AG20443 (cell line): Measurements from ENCODE around the gene EVI5.
"Not testable (repeated sequence)": the region's sequence is repeated elsewhere in the genome, so short reads cannot be mapped to it uniquely, and the experiment has no call there.

Source experiments
- DNase-seq: peaks from one replicate; pipeline ENCODE4 v3.0.0; 2012; ENCODE audit warnings: low spot score, mixed read lengths

EVI5 gene

GRCh38 chr1:92748138-92748537 is 36.8 kb downstream of the EVI5 start:
- peak; percentile 6 for DNase-seq

DNA sequence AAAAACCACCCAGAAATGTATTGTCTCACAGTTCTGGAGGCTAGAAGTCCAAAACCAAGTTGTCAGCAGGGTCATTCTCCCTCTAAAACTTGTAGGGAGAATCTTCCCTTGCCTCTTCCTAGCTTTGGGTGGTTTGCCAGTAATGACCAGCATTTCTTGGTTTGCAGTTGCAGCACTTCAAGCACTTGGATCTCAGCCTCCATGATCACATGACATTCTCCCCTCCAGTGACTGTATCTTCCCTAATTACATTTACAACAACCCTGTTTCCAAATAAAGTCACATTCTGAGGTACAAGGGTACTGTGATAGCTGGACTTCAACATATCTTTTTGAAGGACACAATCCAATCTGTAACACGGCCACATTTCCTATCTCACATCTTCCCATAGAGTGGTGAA is 37.2 kb downstream of the EVI5 start:
- peak; percentile 46 for DNase-seq

GRCh38 chr1:92746255-92746654 is 38.7 kb downstream of the EVI5 start:
- not testable (repeated sequence) for DNase-seq

- DNase-seq = no peak
Observed at GRCh38 chr1:92743221-92743620, 41.7 kb downstream of the EVI5 start.

- no peak for DNase-seq
Observed at GRCh38 chr1:92739669-92740524, 45.0 kb downstream of the EVI5 start.

- no peak for DNase-seq
Observed at GRCh38 chr1:92736395-92736794, 48.5 kb downstream of the EVI5 start.

DNA sequence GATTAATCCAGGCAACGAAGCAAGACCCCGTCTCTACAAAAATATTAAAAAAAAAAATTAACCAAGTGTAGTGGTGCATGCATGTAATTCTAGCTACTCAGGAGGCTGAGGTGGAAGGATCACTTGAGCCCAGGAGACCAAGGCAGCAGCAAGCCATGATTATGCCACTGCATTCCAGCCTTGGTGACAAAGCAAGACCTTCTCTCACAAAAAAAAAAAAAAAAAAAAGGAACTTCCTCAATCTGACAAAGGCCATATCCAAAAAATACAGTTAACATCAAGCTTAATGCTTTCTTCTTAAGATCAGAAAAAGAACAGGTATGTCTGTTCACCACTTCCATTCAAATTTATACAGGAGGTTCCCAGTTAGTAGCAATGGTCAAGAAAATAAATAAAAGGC is 54.4 kb downstream of the EVI5 start:
- no peak for DNase-seq

GRCh38 chr1:92728697-92729096 is 56.2 kb downstream of the EVI5 start:
- no peak for DNase-seq

DNA sequence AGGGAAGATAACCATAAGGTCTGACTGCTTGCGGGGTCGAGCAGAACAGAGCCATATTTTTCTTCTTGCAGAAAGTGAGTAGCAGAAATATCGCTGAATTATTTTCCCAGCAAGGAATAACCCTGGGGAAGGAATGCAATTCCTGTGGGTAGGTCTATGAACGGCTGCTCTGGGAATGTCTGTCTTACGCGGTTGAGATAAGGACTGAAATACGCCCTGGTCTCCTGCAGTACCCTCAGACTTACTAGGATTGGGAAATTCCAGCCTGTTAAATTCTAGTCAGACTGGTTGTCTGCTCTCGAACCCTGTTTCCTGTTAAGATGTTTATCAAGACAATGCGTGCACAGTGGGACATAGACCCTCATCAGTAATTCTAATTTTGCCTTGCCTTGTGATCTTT is 61.2 kb downstream of the EVI5 start:
- DNase-seq = not testable (repeated sequence)

DNA sequence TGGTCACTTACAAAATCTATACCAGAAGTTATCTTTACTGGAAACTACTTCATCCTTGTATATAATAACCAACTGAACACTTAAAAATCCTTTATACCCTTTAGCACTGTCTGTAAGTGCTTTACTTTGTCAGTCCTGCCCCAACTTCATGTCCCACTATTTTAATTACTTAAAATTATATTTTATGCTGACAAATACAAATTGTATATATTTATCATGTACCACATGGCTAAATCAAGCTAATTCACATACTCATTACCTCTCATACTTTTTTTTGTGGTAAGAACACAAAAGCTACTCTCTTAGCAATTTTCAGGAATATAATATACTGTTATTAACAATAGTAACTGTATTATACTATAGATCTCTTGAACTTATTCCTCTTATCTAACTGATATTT is 63.0 kb downstream of the EVI5 start:
- DNase-seq = no peak

DNA sequence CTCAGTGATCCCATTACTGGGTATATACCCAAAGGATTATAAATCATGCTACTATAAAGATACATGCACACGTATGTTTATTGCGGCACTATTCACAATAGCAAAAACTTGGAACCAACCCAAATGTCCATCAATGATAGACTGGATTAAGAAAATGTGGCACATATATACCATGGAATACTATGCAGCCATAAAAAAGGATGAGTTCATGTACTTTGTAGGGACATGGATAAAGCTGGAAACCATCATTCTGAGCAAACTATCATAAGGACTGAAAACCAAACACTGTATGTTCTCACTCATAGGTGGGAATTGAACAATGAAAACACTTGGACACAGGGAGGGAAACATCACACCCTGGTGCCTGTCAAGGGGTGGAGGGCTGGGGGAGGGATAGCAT is 63.8 kb downstream of the EVI5 start:
- DNase-seq = not testable (repeated sequence)

DNA sequence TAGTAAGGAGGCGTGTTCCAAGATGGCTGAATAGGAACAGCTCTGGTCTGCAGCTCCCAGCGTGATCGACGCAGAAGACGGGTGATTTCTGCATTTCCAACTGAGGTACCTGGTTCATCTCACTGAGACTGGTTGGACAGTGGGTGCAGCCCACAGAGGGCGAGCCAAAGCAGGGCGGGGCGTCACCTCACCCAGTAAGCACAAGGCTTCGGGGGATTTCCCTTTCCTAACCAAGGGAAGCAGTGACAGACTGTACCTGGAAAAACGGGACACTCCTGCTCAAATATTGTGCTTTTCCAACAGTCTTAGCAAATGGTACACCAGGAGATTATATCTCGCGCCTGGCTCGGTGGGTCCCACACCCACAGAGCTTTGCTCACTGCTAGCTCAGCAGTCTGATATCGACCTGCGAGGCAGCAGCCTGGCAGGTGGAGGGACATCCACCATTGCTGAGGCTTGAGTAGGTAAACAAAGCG is 69.4 kb downstream of the EVI5 start:
- not testable (repeated sequence) for DNase-seq

DNA sequence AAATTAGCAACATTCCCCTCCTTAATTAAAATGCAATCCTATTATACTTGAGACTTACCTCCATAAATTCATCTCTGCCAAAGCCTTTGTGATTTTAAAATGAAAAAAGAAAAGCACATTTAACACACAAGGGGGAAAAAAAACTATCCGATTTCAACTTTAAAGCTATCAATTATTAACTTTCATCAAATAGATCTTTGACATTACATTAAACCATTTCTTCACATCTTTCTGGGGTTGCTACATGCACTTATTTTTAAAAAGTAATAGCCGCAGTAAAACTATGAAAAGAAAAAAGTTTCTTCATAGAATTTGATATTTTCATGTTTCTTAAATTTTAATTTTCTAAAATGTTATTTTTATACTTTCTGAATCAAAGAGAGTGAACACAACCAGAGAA is 71.0 kb downstream of the EVI5 start:
- no peak for DNase-seq

- no peak for DNase-seq
Observed at GRCh38 chr1:92711473-92712165, 73.3 kb downstream of the EVI5 start.

DNA sequence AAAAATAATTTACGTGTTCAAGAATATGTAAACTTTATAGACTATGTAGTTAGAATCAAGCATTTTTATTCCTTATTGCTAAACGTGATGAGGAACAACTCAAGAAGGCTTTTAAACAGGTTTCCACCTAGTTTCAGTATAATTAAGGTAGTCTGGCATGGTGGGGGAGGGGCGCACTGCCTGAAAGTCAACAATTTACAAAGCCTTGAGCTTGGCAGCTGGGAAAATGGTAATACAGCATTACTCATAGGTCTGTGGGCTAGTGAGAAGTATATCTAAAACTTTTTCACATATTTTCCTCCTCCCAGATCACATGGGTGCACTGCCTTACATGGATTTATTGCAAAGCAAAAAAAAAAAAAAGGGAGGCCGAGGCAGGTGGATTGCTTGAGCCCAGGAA is 75.2 kb downstream of the EVI5 start:
- DNase-seq = peak; percentile 29

- DNase-seq = no peak
Observed at GRCh38 chr1:92708368-92708950, 76.4 kb downstream of the EVI5 start.

- no peak for DNase-seq
Observed at GRCh38 chr1:92707709-92708108, 77.2 kb downstream of the EVI5 start.

GRCh38 chr1:92707292-92707691 is 77.6 kb downstream of the EVI5 start:
- DNase-seq = no peak

DNA sequence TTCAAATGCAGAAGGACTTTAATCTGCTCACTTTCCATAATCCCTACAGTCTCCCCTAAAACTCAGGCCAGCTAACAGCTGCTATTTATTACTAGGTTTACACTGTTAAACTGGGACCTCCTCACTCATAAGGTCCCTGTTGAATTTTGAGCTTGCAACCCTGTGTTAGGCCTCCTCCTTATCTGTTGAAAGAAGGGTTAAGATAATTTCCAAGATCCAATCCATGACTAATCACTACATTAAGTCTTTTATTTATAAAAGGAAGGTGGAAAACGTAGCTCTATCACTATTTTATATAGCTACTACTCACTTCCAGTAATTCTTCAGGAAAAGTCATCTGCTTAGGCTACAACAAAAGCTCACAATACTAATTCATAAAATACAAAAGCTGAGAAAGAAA is 79.5 kb downstream of the EVI5 start:
- no peak for DNase-seq

DNA sequence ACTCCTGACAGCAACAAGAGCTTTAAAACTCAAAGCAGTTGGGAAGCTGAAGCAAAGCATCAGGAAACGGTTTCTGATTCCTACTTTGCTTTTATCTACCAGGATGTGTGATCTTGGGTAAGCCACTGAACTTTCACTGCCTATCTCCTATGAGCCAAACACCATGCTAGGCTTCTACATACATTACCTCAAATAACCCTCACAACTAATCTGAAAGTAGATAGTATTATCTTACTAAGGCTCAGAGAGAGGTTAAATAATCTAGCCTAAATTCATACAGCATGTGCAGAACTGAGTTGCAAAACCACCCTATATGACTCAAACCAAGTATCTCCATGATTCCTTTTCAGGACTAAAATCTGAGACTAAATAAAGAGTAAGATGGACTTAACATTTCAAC is 83.8 kb downstream of the EVI5 start:
- peak; percentile 8 for DNase-seq

DNA sequence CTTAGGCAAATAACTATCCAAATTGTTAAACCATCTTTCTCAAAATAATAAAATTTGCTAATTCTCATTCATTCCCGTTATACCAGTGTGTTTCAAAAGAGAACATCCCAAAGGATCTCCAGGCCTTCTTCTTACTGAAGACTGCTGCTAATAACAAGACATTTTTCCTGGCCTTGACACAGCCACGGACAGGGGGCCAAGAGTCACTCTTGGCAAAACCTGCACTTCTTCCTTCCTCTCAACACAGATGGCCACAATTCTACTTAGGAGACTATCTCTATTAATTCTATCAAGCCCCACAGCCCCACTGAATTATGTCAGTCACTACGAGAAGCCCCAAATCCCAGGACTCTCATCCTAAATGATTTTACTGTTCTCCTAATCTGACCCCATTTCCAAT is 86.0 kb downstream of the EVI5 start:
- no peak for DNase-seq

GRCh38 chr1:92695104-92695503 is 89.8 kb downstream of the EVI5 start:
- no peak for DNase-seq

DNA sequence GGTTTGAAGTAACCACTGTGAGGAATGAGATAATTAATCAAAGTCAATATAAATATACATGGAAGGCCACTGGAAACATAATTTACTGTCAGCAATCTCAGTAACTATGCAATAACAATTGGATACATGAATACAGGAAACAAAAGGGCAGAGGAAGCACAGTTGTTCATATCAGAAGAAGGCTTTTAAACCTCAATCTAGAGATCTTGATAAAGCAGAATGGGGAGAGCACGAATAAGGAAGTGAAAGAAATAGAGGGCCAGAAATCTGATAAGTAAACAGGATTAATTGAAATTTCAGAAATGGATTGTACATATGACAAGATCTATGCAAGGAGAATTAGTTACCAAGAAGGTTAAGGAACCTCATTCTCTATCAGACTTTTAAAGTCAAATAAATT is 93.0 kb downstream of the EVI5 start:
- no peak for DNase-seq
